Activated CD8-positive, alpha-beta T cell treated with anti-CD3 and anti-CD28 coated beads for 36 hours (primary cell): ENCODE measurements around the gene CPEB3. TPM values are rescaled to one million over a fixed set of nuclear protein-coding genes. Genes with fewer than 3 reads are reported as not detected.
"Not testable (repeated sequence)": the region's sequence is repeated elsewhere in the genome, so short reads cannot be mapped to it uniquely, and the experiment has no call there.

Experiments
- ATAC-seq: fragments of 200-7000 bp; cut with Tn5 transposase; one replicate; pipeline ENCODE4 v1.10.0; 2021; ENCODE audit warnings: mild to moderate bottlenecking, moderate library complexity
- CTCF ChIA-PET: fragments of 350-600 bp; sonication (Branson Sonifier 250); formaldehyde crosslinking; loops from one replicate; lab custom pipeline; 2021; ENCODE audit warnings: antibody characterized with exemption; lab: Charles Lee
- POLR2A ChIA-PET: fragments of 350-600 bp; sonication (Branson Sonifier 250); formaldehyde crosslinking; loops from one replicate; lab custom pipeline; 2021; ENCODE audit warnings: antibody characterized with exemption; lab: Charles Lee
- DNase-seq: peaks from one replicate; pipeline ENCODE4 v3.0.0-alpha.2; 2020
- H3K27ac Mint-ChIP-seq: one replicate; pipeline ENCODE4 v1.8.0; 2021; ENCODE audit warnings: mild to moderate bottlenecking, mixed read lengths
- H3K27me3 Mint-ChIP-seq: one replicate; pipeline ENCODE4 v1.8.0; 2021; ENCODE audit warnings: mixed read lengths
- H3K36me3 Mint-ChIP-seq: one replicate; pipeline ENCODE4 v1.8.0; 2021; ENCODE audit warnings: low read depth, mixed read lengths
- H3K4me1 Mint-ChIP-seq: one replicate; pipeline ENCODE4 v1.8.0; 2021; ENCODE audit warnings: low read depth, mixed read lengths
- H3K4me3 Mint-ChIP-seq: one replicate; pipeline ENCODE4 v1.8.0; 2021; ENCODE audit warnings: mild to moderate bottlenecking, moderate library complexity, mixed read lengths
- H3K9me3 Mint-ChIP-seq: one replicate; pipeline ENCODE4 v1.8.0; 2021; ENCODE audit warnings: mixed read lengths
- intact Hi-C: fragments of 100-400 bp; cut with micrococcal nuclease; formaldehyde crosslinking; loops from one replicate; pipeline ENCODE4 v1.10.0; 2022
- total RNA-seq, 2 experiments: library from RNA; stranded (reverse); gene quantifications; one replicate each; pipeline ENCODE4 v1.2.3, GENCODE V29; 2021
- TF ChIP-seq, protein P1 (sequence below): fragments of 200-600 bp; IDR thresholded peaks from one replicate; pipeline ENCODE4 v1.8.0; 2022; ENCODE audit warnings: antibody characterized with exemption, mild to moderate bottlenecking

The CPEB3 gene
- total RNA-seq, 2 experiments from 2014 or later, result 1.8 to 2.2 TPM

DNA sequence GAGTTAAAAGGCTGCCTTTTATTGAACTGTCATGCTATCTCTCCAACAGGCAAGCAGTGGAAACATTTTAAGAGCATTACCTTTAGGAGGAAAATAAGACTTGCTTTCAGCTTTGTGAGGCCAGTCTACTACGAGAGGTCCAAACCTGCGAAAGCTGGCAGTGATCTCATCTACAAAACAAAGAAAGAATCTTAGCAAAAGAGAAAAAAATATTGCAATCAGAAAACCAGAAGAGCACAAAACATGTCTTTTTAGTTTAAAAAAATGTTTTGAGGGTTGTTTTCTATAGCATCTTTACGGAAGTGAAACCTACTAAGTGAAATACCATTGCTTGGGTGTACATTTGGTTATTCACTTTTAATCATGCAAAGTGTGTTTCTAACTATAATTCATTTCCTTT, 147.9 kb downstream of the CPEB3 start:
- ATAC-seq (no peak), DNase-seq (no peak)
- peaks cover 8% of the 10 kb centered on the region for H3K4me1 Mint-ChIP-seq
- no peak overlapping the region for H3K4me3 Mint-ChIP-seq
- TF ChIP-seq, protein P1, sequence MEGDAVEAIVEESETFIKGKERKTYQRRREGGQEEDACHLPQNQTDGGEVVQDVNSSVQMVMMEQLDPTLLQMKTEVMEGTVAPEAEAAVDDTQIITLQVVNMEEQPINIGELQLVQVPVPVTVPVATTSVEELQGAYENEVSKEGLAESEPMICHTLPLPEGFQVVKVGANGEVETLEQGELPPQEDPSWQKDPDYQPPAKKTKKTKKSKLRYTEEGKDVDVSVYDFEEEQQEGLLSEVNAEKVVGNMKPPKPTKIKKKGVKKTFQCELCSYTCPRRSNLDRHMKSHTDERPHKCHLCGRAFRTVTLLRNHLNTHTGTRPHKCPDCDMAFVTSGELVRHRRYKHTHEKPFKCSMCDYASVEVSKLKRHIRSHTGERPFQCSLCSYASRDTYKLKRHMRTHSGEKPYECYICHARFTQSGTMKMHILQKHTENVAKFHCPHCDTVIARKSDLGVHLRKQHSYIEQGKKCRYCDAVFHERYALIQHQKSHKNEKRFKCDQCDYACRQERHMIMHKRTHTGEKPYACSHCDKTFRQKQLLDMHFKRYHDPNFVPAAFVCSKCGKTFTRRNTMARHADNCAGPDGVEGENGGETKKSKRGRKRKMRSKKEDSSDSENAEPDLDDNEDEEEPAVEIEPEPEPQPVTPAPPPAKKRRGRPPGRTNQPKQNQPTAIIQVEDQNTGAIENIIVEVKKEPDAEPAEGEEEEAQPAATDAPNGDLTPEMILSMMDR, result no peak
- POLR2A ChIA-PET, result no interaction called here
- peaks cover 5% of the 10 kb centered on the region for H3K9me3 Mint-ChIP-seq
- peaks cover 8% of the 10 kb centered on the region for H3K36me3 Mint-ChIP-seq
- H3K27ac Mint-ChIP-seq, result no peak overlapping the region
- intact Hi-C loops, result no loop called here
- H3K27me3 Mint-ChIP-seq, result no peaks in the 10 kb centered on the region
- CTCF ChIA-PET, result no interaction called here

DNA sequence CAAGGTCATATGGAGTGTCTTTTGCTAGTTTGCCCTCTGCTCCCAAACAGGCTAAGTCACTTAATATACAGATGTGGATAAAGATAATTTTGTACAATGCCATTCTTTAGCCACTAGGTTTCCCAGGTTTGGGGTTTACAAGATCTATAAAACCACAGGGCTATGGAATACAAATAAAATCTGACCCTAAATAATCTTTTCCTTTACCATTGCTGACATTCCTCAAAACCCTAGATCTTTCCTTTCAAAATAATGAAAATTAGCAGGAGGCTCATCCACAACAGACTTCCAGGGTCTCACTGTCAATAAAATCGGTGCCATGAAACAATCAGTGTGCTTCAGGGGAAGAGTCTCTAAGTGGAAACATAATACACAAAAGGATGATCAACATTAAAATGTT, 148.4 kb downstream of the CPEB3 start:
- intact Hi-C loops, result no loop called here
- POLR2A ChIA-PET, result no interaction called here
- CTCF ChIA-PET, result no interaction called here
- ATAC-seq (no peak), DNase-seq (no peak)
- Mint-ChIP-seq H3K9me3 (peaks cover 5% of the 10 kb centered on the region), H3K4me1 (peaks cover 8% of the 10 kb centered on the region), H3K36me3 (peaks cover 8% of the 10 kb centered on the region), H3K27ac (no peak overlapping the region), H3K4me3 (no peak overlapping the region), H3K27me3 (no peaks in the 10 kb centered on the region)
- TF ChIP-seq, protein P1, result no peak

DNA sequence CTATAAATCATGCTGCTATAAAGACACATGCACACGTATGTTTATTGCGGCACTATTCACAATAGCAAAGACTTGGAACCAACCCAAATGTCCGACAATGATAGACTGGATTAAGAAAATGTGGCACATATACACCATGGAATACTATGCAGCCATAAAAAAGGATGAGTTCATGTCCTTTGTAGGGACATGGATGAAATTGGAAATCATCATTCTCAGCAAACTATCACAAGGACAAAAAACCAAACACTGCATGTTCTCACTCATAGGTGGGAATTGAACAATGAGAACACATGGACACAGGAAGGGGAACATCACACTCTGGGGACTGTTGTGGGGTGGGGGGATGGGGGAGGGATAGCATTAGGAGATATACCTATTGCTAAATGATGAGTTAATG, 149.7 kb downstream of the CPEB3 start:
- H3K27me3 Mint-ChIP-seq, H3K4me1 Mint-ChIP-seq, H3K9me3 Mint-ChIP-seq, CTCF ChIA-PET, H3K4me3 Mint-ChIP-seq, ATAC-seq, H3K36me3 Mint-ChIP-seq, POLR2A ChIA-PET, H3K27ac Mint-ChIP-seq, intact Hi-C loops, DNase-seq: not testable (repeated sequence)

DNA sequence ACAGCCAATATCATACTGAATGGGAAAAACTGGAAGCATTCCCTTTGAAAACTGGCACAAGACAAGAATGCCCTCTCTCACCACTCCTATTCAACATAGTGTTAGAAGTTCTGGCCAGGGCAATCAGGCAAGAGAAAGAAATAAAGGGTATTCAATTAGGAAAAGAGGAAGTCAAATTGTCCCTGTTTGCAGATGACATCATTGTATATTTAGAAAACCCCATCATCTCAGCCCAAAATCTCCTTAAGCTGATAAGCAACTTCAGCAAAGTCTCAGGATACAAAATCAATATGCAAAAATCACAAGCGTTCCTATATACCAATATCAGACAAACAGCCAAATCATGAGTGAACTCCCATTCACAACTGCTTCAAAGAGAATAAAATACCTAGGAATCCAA, 156.8 kb downstream of the CPEB3 start:
- intact Hi-C loops, CTCF ChIA-PET, H3K9me3 Mint-ChIP-seq, H3K4me3 Mint-ChIP-seq, DNase-seq, H3K27me3 Mint-ChIP-seq, H3K27ac Mint-ChIP-seq, H3K4me1 Mint-ChIP-seq, ATAC-seq, POLR2A ChIA-PET: not testable (repeated sequence)
- H3K36me3 Mint-ChIP-seq, result peaks cover 15% of the 10 kb centered on the region

DNA sequence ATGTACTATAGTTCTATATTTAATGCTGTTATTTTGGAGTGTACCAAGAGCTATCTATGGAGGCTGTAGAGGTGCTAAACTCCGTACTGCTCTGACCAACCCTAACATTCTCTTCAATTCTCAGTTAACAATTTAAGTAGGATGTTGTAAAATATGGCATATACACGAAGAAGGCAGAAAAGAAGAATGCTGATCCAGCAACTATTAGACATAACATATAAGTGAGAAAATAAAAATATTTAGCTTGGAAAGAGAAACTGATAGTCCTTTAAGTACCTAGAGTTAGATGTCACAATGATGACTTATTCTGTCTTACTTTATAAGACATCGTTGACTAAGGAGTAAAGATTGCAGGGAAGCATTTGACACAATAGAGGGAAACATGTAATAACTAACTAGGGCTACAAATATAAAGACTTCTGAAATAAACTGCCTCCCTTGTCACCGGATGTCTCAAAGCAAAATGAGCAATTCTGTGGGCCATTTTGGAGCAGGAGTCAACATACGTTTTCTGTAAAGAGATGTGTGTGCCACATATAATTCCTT, 159.5 kb downstream of the CPEB3 start:
- CTCF ChIA-PET, result no interaction called here
- H3K36me3 Mint-ChIP-seq, result peaks cover 15% of the 10 kb centered on the region
- H3K4me1 Mint-ChIP-seq, result no peaks in the 10 kb centered on the region
- TF ChIP-seq, protein P1, result no peak
- no peak for ATAC-seq
- intact Hi-C loops, result no loop called here
- no peaks in the 10 kb centered on the region for H3K27me3 Mint-ChIP-seq
- no peak for DNase-seq
- H3K27ac Mint-ChIP-seq, result no peak overlapping the region
- POLR2A ChIA-PET, result no interaction called here
- peaks cover 6% of the 10 kb centered on the region for H3K9me3 Mint-ChIP-seq
- H3K4me3 Mint-ChIP-seq, result no peak overlapping the region

DNA sequence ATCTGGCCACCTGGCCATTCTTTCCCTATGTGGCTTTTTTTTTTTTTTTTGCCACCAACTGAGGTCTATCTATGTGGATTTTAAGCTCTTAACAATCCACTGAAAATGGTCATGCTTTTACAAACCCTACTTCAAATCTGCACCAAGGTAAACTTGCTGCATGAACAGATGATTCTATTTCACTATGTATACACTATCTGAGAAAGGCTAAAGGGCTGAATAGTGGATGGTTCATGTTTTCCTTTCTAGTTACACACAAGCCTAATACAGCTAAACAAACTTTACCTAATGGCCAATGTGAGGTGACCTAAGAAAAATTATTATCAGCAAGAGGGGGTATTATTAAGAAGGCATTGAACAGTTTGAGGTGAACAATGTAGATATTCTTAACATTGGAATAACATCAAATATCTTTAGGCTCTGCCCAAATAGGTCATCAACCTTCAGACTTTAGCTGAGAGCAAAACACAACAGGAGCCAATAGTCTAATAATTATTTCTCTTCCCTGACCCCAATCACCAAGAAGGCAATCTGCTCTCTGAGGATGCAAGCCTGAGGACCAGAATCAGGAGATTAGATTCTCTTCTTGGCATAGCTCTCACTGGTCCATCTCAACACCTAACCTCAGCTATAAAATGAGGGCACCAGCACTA, 160.1 kb downstream of the CPEB3 start:
- TF ChIP-seq, protein P1, result no peak
- CTCF ChIA-PET, result interaction anchor here (0.8 kb wide), 1 partner anchor 160 kb away, joined by 3 read pairs; the partner anchor contains the start of genes CPEB3 and MARCHF5
- Mint-ChIP-seq H3K4me1 (no peaks in the 10 kb centered on the region), H3K4me3 (no peak overlapping the region), H3K27ac (no peak overlapping the region), H3K27me3 (no peaks in the 10 kb centered on the region), H3K9me3 (peaks cover 6% of the 10 kb centered on the region), H3K36me3 (peaks cover 11% of the 10 kb centered on the region)
- no peak for DNase-seq
- no peak for ATAC-seq
- intact Hi-C loops, result no loop called here
- POLR2A ChIA-PET, result no interaction called here
